B cell (primary cell): ENCODE results near the gene TPK1.

ENCODE experiments used
- EZH2 ChIP-seq: IDR thresholded peaks from 2 replicates; pipeline ENCODE4 v1.6.1; 2012; ENCODE audit warnings: borderline replicate concordance, low read depth, mild to moderate bottlenecking, moderate library complexity, low read length; ENCODE audit not compliant: insufficient read depth, poor library complexity, severe bottlenecking
- TF ChIP-seq, protein P1 (sequence below): fragments of 200-600 bp; IDR thresholded peaks from one replicate; pipeline ENCODE4 v1.8.0; 2022; ENCODE audit warnings: antibody characterized with exemption, mild to moderate bottlenecking

GRCh38 chr7:144494355-144494754 is 341.5 kb downstream of the TPK1 start:
- TF ChIP-seq, protein P1, sequence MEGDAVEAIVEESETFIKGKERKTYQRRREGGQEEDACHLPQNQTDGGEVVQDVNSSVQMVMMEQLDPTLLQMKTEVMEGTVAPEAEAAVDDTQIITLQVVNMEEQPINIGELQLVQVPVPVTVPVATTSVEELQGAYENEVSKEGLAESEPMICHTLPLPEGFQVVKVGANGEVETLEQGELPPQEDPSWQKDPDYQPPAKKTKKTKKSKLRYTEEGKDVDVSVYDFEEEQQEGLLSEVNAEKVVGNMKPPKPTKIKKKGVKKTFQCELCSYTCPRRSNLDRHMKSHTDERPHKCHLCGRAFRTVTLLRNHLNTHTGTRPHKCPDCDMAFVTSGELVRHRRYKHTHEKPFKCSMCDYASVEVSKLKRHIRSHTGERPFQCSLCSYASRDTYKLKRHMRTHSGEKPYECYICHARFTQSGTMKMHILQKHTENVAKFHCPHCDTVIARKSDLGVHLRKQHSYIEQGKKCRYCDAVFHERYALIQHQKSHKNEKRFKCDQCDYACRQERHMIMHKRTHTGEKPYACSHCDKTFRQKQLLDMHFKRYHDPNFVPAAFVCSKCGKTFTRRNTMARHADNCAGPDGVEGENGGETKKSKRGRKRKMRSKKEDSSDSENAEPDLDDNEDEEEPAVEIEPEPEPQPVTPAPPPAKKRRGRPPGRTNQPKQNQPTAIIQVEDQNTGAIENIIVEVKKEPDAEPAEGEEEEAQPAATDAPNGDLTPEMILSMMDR = no peak
- no peak for TF ChIP-seq EZH2
